Calu3 (cell line): ENCODE data around the gene RENBP. TPM values are rescaled to one million over a fixed set of nuclear protein-coding genes. Genes with fewer than 3 reads are reported as not detected.

Source experiments
- BruUV-seq: library from RNA; stranded (reverse); fragments of 400-500 nt; replicated peaks from 2 replicates; lab custom pipeline; 2021; lab: Mats Ljungman, UMichigan
- CTCF ChIA-PET: fragments of 300-600 bp; sonication (Branson Sonifier 250); formaldehyde crosslinking; loops from one replicate; lab custom pipeline; 2022; ENCODE audit warnings: antibody characterized with exemption; lab: Charles Lee
- DNase-seq: peaks from one replicate; pipeline ENCODE4 v3.0.0; 2022
- H3K27ac Mint-ChIP-seq: one replicate; pipeline ENCODE4 v1.8.0; 2022; ENCODE audit warnings: mixed read lengths; ENCODE audit not compliant: unreplicated experiment
- H3K27me3 Mint-ChIP-seq: one replicate; pipeline ENCODE4 v1.8.0; 2022; ENCODE audit warnings: mixed read lengths; ENCODE audit not compliant: unreplicated experiment
- H3K36me3 Mint-ChIP-seq: one replicate; pipeline ENCODE4 v1.8.0; 2022; ENCODE audit warnings: mild to moderate bottlenecking, moderate library complexity, mixed read lengths; ENCODE audit not compliant: insufficient read depth, unreplicated experiment
- H3K4me1 Mint-ChIP-seq: one replicate; pipeline ENCODE4 v1.8.0; 2022; ENCODE audit warnings: mild to moderate bottlenecking, low read depth, mixed read lengths; ENCODE audit not compliant: unreplicated experiment
- H3K4me3 Mint-ChIP-seq: one replicate; pipeline ENCODE4 v1.8.0; 2022; ENCODE audit warnings: mild to moderate bottlenecking, low read depth, moderate library complexity, mixed read lengths; ENCODE audit not compliant: unreplicated experiment
- H3K9me3 Mint-ChIP-seq: one replicate; pipeline ENCODE4 v1.8.0; 2022; ENCODE audit warnings: low read depth, mixed read lengths; ENCODE audit not compliant: unreplicated experiment
- intact Hi-C: fragments of 100-400 bp; cut with micrococcal nuclease; formaldehyde crosslinking; loops from one replicate; pipeline ENCODE4 v1.10.0; 2022; ENCODE audit not compliant: unreplicated experiment
- total RNA-seq: library from RNA; stranded (reverse); gene quantifications from 2 replicates; pipeline ENCODE4 v1.2.3, GENCODE V29; 2022
- TF ChIP-seq, protein P1 (sequence below): fragments of 200-600 bp; IDR thresholded peaks from one replicate; pipeline ENCODE4 v1.8.0; 2022; ENCODE audit warnings: antibody characterized with exemption; ENCODE audit not compliant: unreplicated experiment

The RENBP gene
- total RNA-seq, 1 experiment from 2014 or later, result 0.80 TPM

DNA sequence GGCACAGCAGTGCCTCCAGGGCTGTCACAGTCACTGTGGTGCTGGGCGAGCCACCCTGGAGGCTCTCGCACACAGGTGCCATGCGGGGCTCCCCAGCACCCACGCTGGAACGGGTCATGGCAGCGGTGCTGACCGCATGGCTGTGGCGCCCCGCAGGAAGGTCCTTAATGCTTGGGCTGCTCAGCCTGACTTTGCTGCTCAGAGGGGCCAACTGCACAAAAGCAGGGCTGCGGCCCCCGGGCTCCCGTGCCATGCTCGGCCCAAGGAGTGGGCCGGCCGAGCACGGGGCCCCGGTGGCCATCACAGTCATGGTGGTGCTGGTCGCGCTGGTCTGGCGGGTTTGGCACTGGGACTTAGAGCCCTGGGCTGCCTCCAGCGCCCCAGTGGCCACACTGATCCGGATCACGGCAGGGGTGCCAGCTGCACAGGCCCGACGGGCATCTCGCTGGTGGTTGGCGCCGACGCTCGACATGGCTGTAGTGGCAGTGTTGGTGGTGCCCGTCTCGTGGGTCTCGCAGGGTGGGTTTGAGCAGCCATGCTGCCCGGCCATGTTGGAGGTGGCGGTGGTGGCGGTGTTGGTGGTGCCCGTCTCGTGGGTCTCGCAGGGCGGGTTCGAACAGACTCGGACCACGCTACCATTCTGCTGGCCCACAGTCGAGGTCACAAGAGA is 10.2 kb upstream of the RENBP start:
- peaks cover 51% of the 10 kb centered on the region for H3K36me3 Mint-ChIP-seq

DNA sequence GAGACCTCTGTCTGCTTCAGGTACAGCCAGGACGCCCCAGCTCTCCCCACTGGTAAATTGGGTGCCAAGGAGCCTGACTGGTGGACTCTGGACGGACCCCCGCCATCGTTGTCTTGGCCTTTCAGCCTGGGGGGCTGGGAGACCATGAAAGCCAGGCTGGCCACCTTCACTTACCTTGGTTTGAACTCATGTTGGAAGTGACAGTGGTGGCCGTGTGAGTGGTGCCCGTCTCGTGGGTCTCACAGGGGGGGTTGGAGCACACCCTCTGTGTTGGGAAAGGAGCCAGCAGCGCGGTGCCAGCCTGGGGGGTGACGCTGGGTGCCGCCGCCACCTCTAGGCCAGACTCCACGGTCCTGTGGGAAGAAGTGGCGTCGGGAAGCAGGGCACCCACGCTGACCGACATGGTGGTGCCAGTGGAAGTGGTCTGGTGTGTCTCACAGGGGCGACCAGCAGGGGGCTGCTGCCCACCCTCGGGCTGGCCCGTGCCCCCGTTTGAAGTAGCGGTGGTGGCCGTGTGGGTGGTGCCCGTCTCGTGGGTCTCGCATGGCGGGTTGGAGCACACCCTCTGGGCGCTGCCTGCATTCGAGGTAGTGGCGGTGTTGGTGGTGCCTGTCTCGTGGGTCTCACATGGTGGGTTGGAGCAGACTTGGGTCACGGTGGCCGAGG is 9.6 kb upstream of the RENBP start:
- no peak for DNase-seq
- H3K9me3 Mint-ChIP-seq, result no peaks in the 10 kb centered on the region
- CTCF ChIA-PET, result no interaction called here
- no peaks in the 10 kb centered on the region for H3K4me1 Mint-ChIP-seq
- no TSS peak for BruUV-seq
- peaks cover 48% of the 10 kb centered on the region for H3K36me3 Mint-ChIP-seq
- H3K4me3 Mint-ChIP-seq, result no peak overlapping the region
- intact Hi-C loops, result no loop called here
- no peak overlapping the region for H3K27ac Mint-ChIP-seq
- no peaks in the 10 kb centered on the region for H3K27me3 Mint-ChIP-seq
- TF ChIP-seq, protein P1, sequence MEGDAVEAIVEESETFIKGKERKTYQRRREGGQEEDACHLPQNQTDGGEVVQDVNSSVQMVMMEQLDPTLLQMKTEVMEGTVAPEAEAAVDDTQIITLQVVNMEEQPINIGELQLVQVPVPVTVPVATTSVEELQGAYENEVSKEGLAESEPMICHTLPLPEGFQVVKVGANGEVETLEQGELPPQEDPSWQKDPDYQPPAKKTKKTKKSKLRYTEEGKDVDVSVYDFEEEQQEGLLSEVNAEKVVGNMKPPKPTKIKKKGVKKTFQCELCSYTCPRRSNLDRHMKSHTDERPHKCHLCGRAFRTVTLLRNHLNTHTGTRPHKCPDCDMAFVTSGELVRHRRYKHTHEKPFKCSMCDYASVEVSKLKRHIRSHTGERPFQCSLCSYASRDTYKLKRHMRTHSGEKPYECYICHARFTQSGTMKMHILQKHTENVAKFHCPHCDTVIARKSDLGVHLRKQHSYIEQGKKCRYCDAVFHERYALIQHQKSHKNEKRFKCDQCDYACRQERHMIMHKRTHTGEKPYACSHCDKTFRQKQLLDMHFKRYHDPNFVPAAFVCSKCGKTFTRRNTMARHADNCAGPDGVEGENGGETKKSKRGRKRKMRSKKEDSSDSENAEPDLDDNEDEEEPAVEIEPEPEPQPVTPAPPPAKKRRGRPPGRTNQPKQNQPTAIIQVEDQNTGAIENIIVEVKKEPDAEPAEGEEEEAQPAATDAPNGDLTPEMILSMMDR, result no peak

More for the DNA sequence above, 10.2 kb upstream of the RENBP start:
- TF ChIP-seq, protein P1, result no peak
- Mint-ChIP-seq H3K27ac (no peak overlapping the region), H3K9me3 (no peaks in the 10 kb centered on the region), H3K4me1 (no peaks in the 10 kb centered on the region), H3K27me3 (no peaks in the 10 kb centered on the region), H3K4me3 (no peak overlapping the region)
- intact Hi-C loops, result no loop called here
- CTCF ChIA-PET, result no interaction called here
- DNase-seq, result no peak
- TSS peak; percentile 21 for BruUV-seq

DNA sequence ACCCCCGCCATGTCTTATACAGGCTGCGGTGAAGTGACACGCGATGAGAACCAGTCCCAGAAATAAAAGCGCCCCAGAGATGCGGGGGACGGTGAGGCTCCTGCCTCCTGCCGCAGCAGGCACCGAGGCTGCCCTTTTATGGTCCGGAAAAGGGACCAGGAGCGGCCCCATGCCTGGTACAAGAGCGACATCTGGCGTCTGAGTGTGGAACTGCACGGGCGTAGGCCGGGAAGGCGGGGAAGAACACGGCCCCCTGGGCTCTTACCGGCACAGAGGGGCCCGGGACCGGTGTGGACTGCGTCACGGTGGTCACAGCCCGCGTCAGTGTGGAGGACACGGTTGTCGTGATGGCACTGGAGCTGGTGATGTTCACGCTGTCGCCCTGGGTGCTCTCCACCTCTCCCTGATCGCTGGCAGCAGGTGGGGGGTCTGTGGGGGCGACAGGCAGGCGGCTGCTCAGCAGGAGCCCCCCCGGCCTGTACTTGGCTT is 8.9 kb upstream of the RENBP start:
- Mint-ChIP-seq H3K27ac (peak overlapping the region; percentile 47), H3K36me3 (peaks cover 51% of the 10 kb centered on the region), H3K9me3 (no peaks in the 10 kb centered on the region), H3K27me3 (no peaks in the 10 kb centered on the region), H3K4me1 (no peaks in the 10 kb centered on the region), H3K4me3 (no peak overlapping the region)
- intact Hi-C loops, result no loop called here
- TF ChIP-seq, protein P1, result peak; percentile 97
- peak; percentile 73 for DNase-seq
- CTCF ChIA-PET, result no interaction called here
- no TSS peak for BruUV-seq

DNA sequence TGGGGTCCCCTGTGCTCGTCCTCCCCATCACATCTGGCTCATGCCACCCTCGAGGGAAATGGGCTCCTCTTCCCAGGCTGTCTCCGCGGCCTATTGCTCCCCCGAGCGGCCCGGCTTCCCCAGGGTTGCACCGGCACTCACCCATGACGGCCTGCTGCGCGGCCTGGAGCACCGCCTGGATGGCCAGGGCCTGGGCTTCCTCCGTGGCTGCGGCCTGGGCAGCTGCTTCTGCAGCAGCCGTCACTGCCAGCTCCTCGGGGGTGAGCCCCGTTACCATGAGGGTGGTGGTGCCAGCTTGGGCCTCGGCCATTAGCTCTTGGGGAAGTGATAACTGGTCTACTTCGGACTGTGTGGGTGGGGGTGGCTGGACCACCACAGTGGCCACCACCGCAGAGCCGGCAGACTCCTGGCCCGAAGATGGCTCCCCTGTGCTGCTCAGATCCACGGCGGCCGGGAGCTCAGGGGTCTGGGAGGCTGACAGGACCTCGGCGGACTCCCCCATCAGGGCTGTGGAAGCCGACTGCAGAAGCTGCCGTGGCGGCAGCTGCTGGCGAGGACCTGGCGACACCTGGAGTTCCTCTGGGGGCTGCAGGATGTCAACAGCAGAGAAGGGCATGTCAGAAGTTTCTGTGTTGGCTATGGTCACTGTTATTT is 8.1 kb upstream of the RENBP start:
- no peak overlapping the region for H3K27ac Mint-ChIP-seq
- DNase-seq, result no peak
- peaks cover 51% of the 10 kb centered on the region for H3K36me3 Mint-ChIP-seq
- no TSS peak for BruUV-seq
- CTCF ChIA-PET, result no interaction called here
- H3K4me1 Mint-ChIP-seq, result no peaks in the 10 kb centered on the region
- TF ChIP-seq, protein P1, result no peak
- no peak overlapping the region for H3K4me3 Mint-ChIP-seq
- no peaks in the 10 kb centered on the region for H3K9me3 Mint-ChIP-seq
- intact Hi-C loops, result no loop called here
- no peaks in the 10 kb centered on the region for H3K27me3 Mint-ChIP-seq
